GM06990 (cell line): ENCODE results near the gene SNAPC1.

Source experiments
- DNase-seq: peaks from one replicate; pipeline ENCODE4 v3.0.0-alpha.2; 2011; ENCODE audit not compliant: insufficient read length; ENCODE audit errors: extremely low read depth
- H3K27me3 ChIP-seq: replicated peaks from 2 replicates; pipeline ENCODE4 v1.6.0; 2011; ENCODE audit warnings: low read length; ENCODE audit not compliant: control insufficient read depth, insufficient read depth
- H3K36me3 ChIP-seq: 2 replicates; pipeline ENCODE4 v1.5.1; 2011; ENCODE audit warnings: low read length; ENCODE audit not compliant: control insufficient read depth, insufficient read depth
- H3K4me3 ChIP-seq: replicated peaks from 2 replicates; pipeline ENCODE4 v1.5.1; 2011; ENCODE audit warnings: low read depth, mild to moderate bottlenecking, control low read depth, low read length
- CTCF ChIP-seq: IDR thresholded peaks from 2 replicates; pipeline ENCODE4 v1.5.1; 2011; ENCODE audit warnings: low read length, control low read depth, mild to moderate bottlenecking, inconsistent platforms; ENCODE audit not compliant: insufficient read depth, poor library complexity, severe bottlenecking

The SNAPC1 gene

GRCh38 chr14:61839507-61839906 is 77.3 kb downstream of the SNAPC1 start:
- H3K36me3 ChIP-seq: no peaks in the 10 kb centered on the region
- no peak for TF ChIP-seq CTCF
- H3K27me3 ChIP-seq: no peaks in the 10 kb centered on the region
- DNase-seq: no peak
- no peak overlapping the region for H3K4me3 ChIP-seq

GRCh38 chr14:61841145-61841544 is 78.9 kb downstream of the SNAPC1 start:
- Histone ChIP-seq H3K4me3 (no peak overlapping the region), H3K27me3 (no peaks in the 10 kb centered on the region), H3K36me3 (no peaks in the 10 kb centered on the region)
- no peak for TF ChIP-seq CTCF
- DNase-seq: no peak
